GM23338 (cell line): ENCODE results near the gene JPH4. TPM values are rescaled to one million over a fixed set of nuclear protein-coding genes. Genes with fewer than 3 reads are reported as not detected.

Experiments
- ATAC-seq: fragments of 200-7000 bp; cut with Tn5 transposase; 3 replicates; pipeline ENCODE4 v1.9.1; 2020
- DNase-seq: peaks from one replicate; pipeline ENCODE4 v3.0.0-alpha.2; 2015; ENCODE audit warnings: low spot score
- H2AFZ ChIP-seq: fragments of 200-600 bp; sonication (generic); 2 replicates; pipeline ENCODE4 v1.8.0; 2016; ENCODE audit warnings: antibody characterized with exemption, mild to moderate bottlenecking, moderate library complexity
- H3F3A ChIP-seq: fragments of 200-600 bp; sonication (generic); replicated peaks from 2 replicates; pipeline ENCODE4 v1.8.0; 2017; ENCODE audit warnings: antibody characterized with exemption, mixed run types, low read depth
- H3K27ac ChIP-seq: fragments of 200-600 bp; sonication (generic); 2 replicates; pipeline ENCODE4 v1.6.1; 2016; ENCODE audit warnings: low read depth
- H3K27me3 ChIP-seq: fragments of 200-600 bp; sonication (generic); 2 replicates; pipeline ENCODE4 v1.8.0; 2016; ENCODE audit warnings: mild to moderate bottlenecking, mixed run types, moderate library complexity; ENCODE audit not compliant: insufficient read depth
- H3K36me3 ChIP-seq: fragments of 200-600 bp; sonication (generic); 2 replicates; pipeline ENCODE4 v1.8.0; 2016; ENCODE audit warnings: mild to moderate bottlenecking; ENCODE audit not compliant: insufficient read depth
- H3K4me1 ChIP-seq: fragments of 200-600 bp; sonication (generic); 2 replicates; pipeline ENCODE4 v1.8.0; 2016; ENCODE audit warnings: mild to moderate bottlenecking, moderate library complexity; ENCODE audit not compliant: insufficient read depth
- H3K4me2 ChIP-seq: fragments of 200-600 bp; sonication (generic); 2 replicates; pipeline ENCODE4 v1.7.1; 2017; ENCODE audit warnings: mixed run types
- H3K4me3 ChIP-seq: fragments of 200-600 bp; sonication (generic); 2 replicates; pipeline ENCODE4 v1.6.1; 2016; ENCODE audit warnings: mixed run types
- H3K79me2 ChIP-seq: fragments of 200-600 bp; sonication (generic); replicated peaks from 2 replicates; pipeline ENCODE4 v1.8.0; 2017; ENCODE audit warnings: mild to moderate bottlenecking; ENCODE audit not compliant: insufficient read depth
- H3K9me2 ChIP-seq: fragments of 200-600 bp; sonication (generic); 2 replicates; pipeline ENCODE4 v1.8.0; 2017; ENCODE audit not compliant: insufficient read depth
- H4K20me1 ChIP-seq: fragments of 200-600 bp; sonication (generic); replicated peaks from 2 replicates; pipeline ENCODE4 v1.8.0; 2017; ENCODE audit warnings: mild to moderate bottlenecking; ENCODE audit not compliant: insufficient read depth
- H3K27ac Mint-ChIP-seq: 2 replicates; pipeline ENCODE4 v1.8.0; 2020; ENCODE audit warnings: inconsistent platforms, mild to moderate bottlenecking, moderate library complexity, mixed read lengths
- H3K27me3 Mint-ChIP-seq: 3 replicates; pipeline ENCODE4 v1.8.0; 2022; ENCODE audit warnings: low read depth, mild to moderate bottlenecking, moderate library complexity, mixed read lengths, inconsistent platforms; ENCODE audit not compliant: insufficient read depth, poor library complexity
- H3K36me3 Mint-ChIP-seq: 3 replicates; pipeline ENCODE4 v1.8.0; 2021; ENCODE audit warnings: low read depth, mild to moderate bottlenecking, inconsistent platforms, moderate library complexity, mixed read lengths
- H3K4me1 Mint-ChIP-seq: 3 replicates; pipeline ENCODE4 v1.8.0; 2020; ENCODE audit warnings: mild to moderate bottlenecking, inconsistent platforms, mixed read lengths
- H3K4me3 Mint-ChIP-seq: 3 replicates; pipeline ENCODE4 v1.8.0; 2021; ENCODE audit warnings: moderate library complexity, mild to moderate bottlenecking, inconsistent platforms, mixed read lengths
- H3K9me3 Mint-ChIP-seq: 3 replicates; pipeline ENCODE4 v1.8.0; 2020; ENCODE audit warnings: moderate library complexity, mild to moderate bottlenecking, inconsistent platforms, mixed read lengths
- ETS1 ChIP-seq: IDR thresholded peaks from 2 replicates; pipeline ENCODE4 v1.6.1; 2016; ENCODE audit warnings: antibody characterized with exemption
- EZH2 ChIP-seq: fragments of 200-600 bp; sonication (generic); IDR thresholded peaks from one replicate; pipeline ENCODE4 v1.8.0; 2017; ENCODE audit warnings: antibody characterized with exemption, mild to moderate bottlenecking, low read depth; ENCODE audit not compliant: unreplicated experiment
- JUNB ChIP-seq: IDR thresholded peaks from one replicate; pipeline ENCODE4 v1.6.1; 2016; ENCODE audit warnings: antibody characterized with exemption; ENCODE audit not compliant: unreplicated experiment
- NANOG ChIP-seq: IDR thresholded peaks from 2 replicates; pipeline ENCODE4 v1.6.1; 2016; ENCODE audit warnings: antibody characterized with exemption, borderline replicate concordance
- POLR2AphosphoS5 ChIP-seq: IDR thresholded peaks from 2 replicates; pipeline ENCODE4 v1.6.1; 2016; ENCODE audit warnings: antibody characterized with exemption, low read depth
- REST ChIP-seq: IDR thresholded peaks from one replicate; pipeline ENCODE4 v1.6.1; 2018; ENCODE audit warnings: antibody characterized with exemption; ENCODE audit not compliant: unreplicated experiment
- STAT1 ChIP-seq: IDR thresholded peaks from one replicate; pipeline ENCODE4 v1.6.1; 2016; ENCODE audit warnings: antibody characterized with exemption; ENCODE audit not compliant: unreplicated experiment
- ZNF114 ChIP-seq: fragments of 250-450 bp; sonication (Bioruptor Pico); IDR thresholded peaks from 2 replicates; pipeline ENCODE4 v1.5.0; 2020; ENCODE audit warnings: mild to moderate bottlenecking, moderate library complexity
- ZNF462 ChIP-seq: fragments of 250-450 bp; sonication (Bioruptor Pico); IDR thresholded peaks from 2 replicates; pipeline ENCODE4 v1.5.0; 2020; ENCODE audit warnings: mild to moderate bottlenecking, moderate library complexity
- polyA plus RNA-seq: library from polyadenylated mRNA; unstranded; fragments of >200 nt; fragmentation: Nextera tagmentation; extraction: Ambion mirVana; gene quantifications from 2 replicates; pipeline ENCODE4 v1.2.1, GENCODE V29; 2016
- total RNA-seq: library from RNA; depleted of rRNA; stranded (reverse); fragments of >200 nt; shearing (Covaris generic); gene quantifications from 2 replicates; pipeline ENCODE4 v1.2.3, GENCODE V29; 2014
- TF ChIP-seq, protein P1 (sequence below), 2 experiments: fragments of 200-600 bp in 1 of 2; sonication (generic) in 1 of 2; conservative IDR thresholded peaks; 2 replicates each; pipeline versions ENCODE4 v1.5.1 to v1.6.1; 2016 to 2017; ENCODE audit warnings: antibody characterized with exemption in 2 of 2, low read depth in 2 of 2, mild to moderate bottlenecking in 2 of 2, moderate library complexity in 1 of 2

JPH4 gene
- total and polyA plus RNA-seq, 2 experiments from 2014 or later = 11.0 to 29.9 TPM

- Mint-ChIP-seq H3K4me3 (no peak overlapping the region), H3K27ac (no peak overlapping the region), H3K27me3 (peaks cover 7% of the 10 kb centered on the region), H3K9me3 (peaks cover 45% of the 10 kb centered on the region), H3K4me1 (no peaks in the 10 kb centered on the region), H3K36me3 (peaks cover 15% of the 10 kb centered on the region)
- no peak for TF ChIP-seq ZNF462 (CRISPR knock-in tag)
- no peak for TF ChIP-seq ETS1
- no peak for TF ChIP-seq REST
- TF ChIP-seq ZNF114 = no peak
- no peak for TF ChIP-seq STAT1
- TF ChIP-seq, protein P1, sequence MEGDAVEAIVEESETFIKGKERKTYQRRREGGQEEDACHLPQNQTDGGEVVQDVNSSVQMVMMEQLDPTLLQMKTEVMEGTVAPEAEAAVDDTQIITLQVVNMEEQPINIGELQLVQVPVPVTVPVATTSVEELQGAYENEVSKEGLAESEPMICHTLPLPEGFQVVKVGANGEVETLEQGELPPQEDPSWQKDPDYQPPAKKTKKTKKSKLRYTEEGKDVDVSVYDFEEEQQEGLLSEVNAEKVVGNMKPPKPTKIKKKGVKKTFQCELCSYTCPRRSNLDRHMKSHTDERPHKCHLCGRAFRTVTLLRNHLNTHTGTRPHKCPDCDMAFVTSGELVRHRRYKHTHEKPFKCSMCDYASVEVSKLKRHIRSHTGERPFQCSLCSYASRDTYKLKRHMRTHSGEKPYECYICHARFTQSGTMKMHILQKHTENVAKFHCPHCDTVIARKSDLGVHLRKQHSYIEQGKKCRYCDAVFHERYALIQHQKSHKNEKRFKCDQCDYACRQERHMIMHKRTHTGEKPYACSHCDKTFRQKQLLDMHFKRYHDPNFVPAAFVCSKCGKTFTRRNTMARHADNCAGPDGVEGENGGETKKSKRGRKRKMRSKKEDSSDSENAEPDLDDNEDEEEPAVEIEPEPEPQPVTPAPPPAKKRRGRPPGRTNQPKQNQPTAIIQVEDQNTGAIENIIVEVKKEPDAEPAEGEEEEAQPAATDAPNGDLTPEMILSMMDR (conservative IDR thresholded peaks at IDR 0.05; ENCODE audit: low read depth in 2 of 2) = no peak
- no peak for TF ChIP-seq JUNB
- TF ChIP-seq POLR2AphosphoS5 = no peak
- TF ChIP-seq EZH2 = no peak
- no peak for TF ChIP-seq NANOG
- Histone ChIP-seq H3F3A (no peaks in the 10 kb centered on the region), H3K27ac (no peak overlapping the region), H3K36me3 (no peaks in the 10 kb centered on the region), H2AFZ (no peak overlapping the region), H3K4me3 (no peak overlapping the region), H3K4me1 (no peaks in the 10 kb centered on the region), H3K27me3 (no peaks in the 10 kb centered on the region), H4K20me1 (no peaks in the 10 kb centered on the region), H3K9me2 (0 out of 2 replicates have a peak, but pooled peaks cover 3% of the 10 kb centered on the region), H3K79me2 (no peaks in the 10 kb centered on the region), H3K4me2 (no peak overlapping the region)
- DNase-seq = no peak
- no peak for ATAC-seq
Observed at GRCh38 chr14:23621204-23621931, 42.8 kb upstream of the JPH4 start.
